GM23338 (cell line): ENCODE results near the gene UGT1A3.

Source experiments
- CREB1 ChIP-seq: fragments of 250-450 bp; sonication (Bioruptor Pico); IDR thresholded peaks from 2 replicates; pipeline ENCODE4 v1.5.0; 2020; ENCODE audit warnings: low read depth, mild to moderate bottlenecking, moderate library complexity
- ETS1 ChIP-seq: IDR thresholded peaks from 2 replicates; pipeline ENCODE4 v1.6.1; 2016; ENCODE audit warnings: antibody characterized with exemption
- EZH2 ChIP-seq: fragments of 200-600 bp; sonication (generic); IDR thresholded peaks from one replicate; pipeline ENCODE4 v1.8.0; 2017; ENCODE audit warnings: antibody characterized with exemption, mild to moderate bottlenecking, low read depth; ENCODE audit not compliant: unreplicated experiment
- EZH2phosphoT487 ChIP-seq: fragments of 200-600 bp; sonication (generic); IDR thresholded peaks from one replicate; pipeline ENCODE4 v1.8.1; 2018; ENCODE audit warnings: antibody characterized with exemption; ENCODE audit not compliant: unreplicated experiment
- JUNB ChIP-seq: IDR thresholded peaks from one replicate; pipeline ENCODE4 v1.6.1; 2016; ENCODE audit warnings: antibody characterized with exemption; ENCODE audit not compliant: unreplicated experiment
- NANOG ChIP-seq: IDR thresholded peaks from 2 replicates; pipeline ENCODE4 v1.6.1; 2016; ENCODE audit warnings: antibody characterized with exemption, borderline replicate concordance
- POLR2AphosphoS5 ChIP-seq: IDR thresholded peaks from 2 replicates; pipeline ENCODE4 v1.6.1; 2016; ENCODE audit warnings: antibody characterized with exemption, low read depth
- STAT1 ChIP-seq: IDR thresholded peaks from one replicate; pipeline ENCODE4 v1.6.1; 2016; ENCODE audit warnings: antibody characterized with exemption; ENCODE audit not compliant: unreplicated experiment
- TF ChIP-seq, protein P1 (sequence below): IDR thresholded peaks from one replicate; pipeline ENCODE4 v1.6.1; 2018; ENCODE audit warnings: antibody characterized with exemption; ENCODE audit not compliant: unreplicated experiment
- TF ChIP-seq, protein P2 (sequence below), 2 experiments: fragments of 200-600 bp in 1 of 2; sonication (generic) in 1 of 2; conservative IDR thresholded peaks; 2 replicates each; pipeline versions ENCODE4 v1.5.1 to v1.6.1; 2016 to 2017; ENCODE audit warnings: antibody characterized with exemption in 2 of 2, low read depth in 2 of 2, mild to moderate bottlenecking in 2 of 2, moderate library complexity in 1 of 2
- TF ChIP-seq, protein P3 (sequence below): fragments of 250-450 bp; sonication (Bioruptor Pico); IDR thresholded peaks from 2 replicates; pipeline ENCODE4 v1.5.0; 2020; ENCODE audit warnings: mild to moderate bottlenecking, moderate library complexity

DNA sequence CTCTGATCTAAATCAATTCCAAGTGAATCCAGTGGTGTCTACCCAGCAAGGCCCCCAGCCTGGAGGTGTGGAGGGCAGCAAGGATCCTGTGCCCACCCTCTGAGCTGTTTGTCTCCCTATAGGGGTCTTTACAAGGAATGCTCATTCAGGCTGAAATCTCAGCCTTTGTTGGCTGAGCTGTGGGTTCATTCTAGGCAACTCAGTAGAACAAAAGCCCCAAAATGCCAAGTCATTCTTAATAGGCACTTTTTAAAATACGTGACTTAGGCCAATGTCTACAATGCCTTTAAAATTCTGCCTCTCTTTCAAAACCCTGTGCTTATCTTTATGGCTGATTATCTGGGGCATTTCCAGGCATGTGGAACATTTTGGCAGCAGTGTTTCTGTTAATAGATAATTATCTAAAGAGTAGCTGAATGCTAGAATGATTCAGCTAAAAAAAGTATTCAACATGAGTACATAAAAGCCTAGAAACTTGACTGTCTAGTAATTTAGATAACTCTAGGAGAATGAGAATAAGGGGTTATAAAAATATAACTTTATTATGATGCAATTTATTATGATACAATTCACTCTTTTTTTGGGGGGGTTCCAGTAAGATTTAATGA lies 28.7 kb upstream of the UGT1A3 start:
- TF ChIP-seq POLR2AphosphoS5: no peak
- TF ChIP-seq, protein P1, sequence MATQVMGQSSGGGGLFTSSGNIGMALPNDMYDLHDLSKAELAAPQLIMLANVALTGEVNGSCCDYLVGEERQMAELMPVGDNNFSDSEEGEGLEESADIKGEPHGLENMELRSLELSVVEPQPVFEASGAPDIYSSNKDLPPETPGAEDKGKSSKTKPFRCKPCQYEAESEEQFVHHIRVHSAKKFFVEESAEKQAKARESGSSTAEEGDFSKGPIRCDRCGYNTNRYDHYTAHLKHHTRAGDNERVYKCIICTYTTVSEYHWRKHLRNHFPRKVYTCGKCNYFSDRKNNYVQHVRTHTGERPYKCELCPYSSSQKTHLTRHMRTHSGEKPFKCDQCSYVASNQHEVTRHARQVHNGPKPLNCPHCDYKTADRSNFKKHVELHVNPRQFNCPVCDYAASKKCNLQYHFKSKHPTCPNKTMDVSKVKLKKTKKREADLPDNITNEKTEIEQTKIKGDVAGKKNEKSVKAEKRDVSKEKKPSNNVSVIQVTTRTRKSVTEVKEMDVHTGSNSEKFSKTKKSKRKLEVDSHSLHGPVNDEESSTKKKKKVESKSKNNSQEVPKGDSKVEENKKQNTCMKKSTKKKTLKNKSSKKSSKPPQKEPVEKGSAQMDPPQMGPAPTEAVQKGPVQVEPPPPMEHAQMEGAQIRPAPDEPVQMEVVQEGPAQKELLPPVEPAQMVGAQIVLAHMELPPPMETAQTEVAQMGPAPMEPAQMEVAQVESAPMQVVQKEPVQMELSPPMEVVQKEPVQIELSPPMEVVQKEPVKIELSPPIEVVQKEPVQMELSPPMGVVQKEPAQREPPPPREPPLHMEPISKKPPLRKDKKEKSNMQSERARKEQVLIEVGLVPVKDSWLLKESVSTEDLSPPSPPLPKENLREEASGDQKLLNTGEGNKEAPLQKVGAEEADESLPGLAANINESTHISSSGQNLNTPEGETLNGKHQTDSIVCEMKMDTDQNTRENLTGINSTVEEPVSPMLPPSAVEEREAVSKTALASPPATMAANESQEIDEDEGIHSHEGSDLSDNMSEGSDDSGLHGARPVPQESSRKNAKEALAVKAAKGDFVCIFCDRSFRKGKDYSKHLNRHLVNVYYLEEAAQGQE: no peak
- TF ChIP-seq, protein P2, sequence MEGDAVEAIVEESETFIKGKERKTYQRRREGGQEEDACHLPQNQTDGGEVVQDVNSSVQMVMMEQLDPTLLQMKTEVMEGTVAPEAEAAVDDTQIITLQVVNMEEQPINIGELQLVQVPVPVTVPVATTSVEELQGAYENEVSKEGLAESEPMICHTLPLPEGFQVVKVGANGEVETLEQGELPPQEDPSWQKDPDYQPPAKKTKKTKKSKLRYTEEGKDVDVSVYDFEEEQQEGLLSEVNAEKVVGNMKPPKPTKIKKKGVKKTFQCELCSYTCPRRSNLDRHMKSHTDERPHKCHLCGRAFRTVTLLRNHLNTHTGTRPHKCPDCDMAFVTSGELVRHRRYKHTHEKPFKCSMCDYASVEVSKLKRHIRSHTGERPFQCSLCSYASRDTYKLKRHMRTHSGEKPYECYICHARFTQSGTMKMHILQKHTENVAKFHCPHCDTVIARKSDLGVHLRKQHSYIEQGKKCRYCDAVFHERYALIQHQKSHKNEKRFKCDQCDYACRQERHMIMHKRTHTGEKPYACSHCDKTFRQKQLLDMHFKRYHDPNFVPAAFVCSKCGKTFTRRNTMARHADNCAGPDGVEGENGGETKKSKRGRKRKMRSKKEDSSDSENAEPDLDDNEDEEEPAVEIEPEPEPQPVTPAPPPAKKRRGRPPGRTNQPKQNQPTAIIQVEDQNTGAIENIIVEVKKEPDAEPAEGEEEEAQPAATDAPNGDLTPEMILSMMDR (conservative IDR thresholded peaks at IDR 0.05; ENCODE audit: low read depth in 2 of 2): no peak
- TF ChIP-seq EZH2: no peak
- TF ChIP-seq EZH2phosphoT487: no peak
- no peak for TF ChIP-seq CREB1 (CRISPR knock-in tag)
- no peak for TF ChIP-seq NANOG
- no peak for TF ChIP-seq ETS1
- TF ChIP-seq JUNB: no peak
- no peak for TF ChIP-seq STAT1
- TF ChIP-seq, protein P3, sequence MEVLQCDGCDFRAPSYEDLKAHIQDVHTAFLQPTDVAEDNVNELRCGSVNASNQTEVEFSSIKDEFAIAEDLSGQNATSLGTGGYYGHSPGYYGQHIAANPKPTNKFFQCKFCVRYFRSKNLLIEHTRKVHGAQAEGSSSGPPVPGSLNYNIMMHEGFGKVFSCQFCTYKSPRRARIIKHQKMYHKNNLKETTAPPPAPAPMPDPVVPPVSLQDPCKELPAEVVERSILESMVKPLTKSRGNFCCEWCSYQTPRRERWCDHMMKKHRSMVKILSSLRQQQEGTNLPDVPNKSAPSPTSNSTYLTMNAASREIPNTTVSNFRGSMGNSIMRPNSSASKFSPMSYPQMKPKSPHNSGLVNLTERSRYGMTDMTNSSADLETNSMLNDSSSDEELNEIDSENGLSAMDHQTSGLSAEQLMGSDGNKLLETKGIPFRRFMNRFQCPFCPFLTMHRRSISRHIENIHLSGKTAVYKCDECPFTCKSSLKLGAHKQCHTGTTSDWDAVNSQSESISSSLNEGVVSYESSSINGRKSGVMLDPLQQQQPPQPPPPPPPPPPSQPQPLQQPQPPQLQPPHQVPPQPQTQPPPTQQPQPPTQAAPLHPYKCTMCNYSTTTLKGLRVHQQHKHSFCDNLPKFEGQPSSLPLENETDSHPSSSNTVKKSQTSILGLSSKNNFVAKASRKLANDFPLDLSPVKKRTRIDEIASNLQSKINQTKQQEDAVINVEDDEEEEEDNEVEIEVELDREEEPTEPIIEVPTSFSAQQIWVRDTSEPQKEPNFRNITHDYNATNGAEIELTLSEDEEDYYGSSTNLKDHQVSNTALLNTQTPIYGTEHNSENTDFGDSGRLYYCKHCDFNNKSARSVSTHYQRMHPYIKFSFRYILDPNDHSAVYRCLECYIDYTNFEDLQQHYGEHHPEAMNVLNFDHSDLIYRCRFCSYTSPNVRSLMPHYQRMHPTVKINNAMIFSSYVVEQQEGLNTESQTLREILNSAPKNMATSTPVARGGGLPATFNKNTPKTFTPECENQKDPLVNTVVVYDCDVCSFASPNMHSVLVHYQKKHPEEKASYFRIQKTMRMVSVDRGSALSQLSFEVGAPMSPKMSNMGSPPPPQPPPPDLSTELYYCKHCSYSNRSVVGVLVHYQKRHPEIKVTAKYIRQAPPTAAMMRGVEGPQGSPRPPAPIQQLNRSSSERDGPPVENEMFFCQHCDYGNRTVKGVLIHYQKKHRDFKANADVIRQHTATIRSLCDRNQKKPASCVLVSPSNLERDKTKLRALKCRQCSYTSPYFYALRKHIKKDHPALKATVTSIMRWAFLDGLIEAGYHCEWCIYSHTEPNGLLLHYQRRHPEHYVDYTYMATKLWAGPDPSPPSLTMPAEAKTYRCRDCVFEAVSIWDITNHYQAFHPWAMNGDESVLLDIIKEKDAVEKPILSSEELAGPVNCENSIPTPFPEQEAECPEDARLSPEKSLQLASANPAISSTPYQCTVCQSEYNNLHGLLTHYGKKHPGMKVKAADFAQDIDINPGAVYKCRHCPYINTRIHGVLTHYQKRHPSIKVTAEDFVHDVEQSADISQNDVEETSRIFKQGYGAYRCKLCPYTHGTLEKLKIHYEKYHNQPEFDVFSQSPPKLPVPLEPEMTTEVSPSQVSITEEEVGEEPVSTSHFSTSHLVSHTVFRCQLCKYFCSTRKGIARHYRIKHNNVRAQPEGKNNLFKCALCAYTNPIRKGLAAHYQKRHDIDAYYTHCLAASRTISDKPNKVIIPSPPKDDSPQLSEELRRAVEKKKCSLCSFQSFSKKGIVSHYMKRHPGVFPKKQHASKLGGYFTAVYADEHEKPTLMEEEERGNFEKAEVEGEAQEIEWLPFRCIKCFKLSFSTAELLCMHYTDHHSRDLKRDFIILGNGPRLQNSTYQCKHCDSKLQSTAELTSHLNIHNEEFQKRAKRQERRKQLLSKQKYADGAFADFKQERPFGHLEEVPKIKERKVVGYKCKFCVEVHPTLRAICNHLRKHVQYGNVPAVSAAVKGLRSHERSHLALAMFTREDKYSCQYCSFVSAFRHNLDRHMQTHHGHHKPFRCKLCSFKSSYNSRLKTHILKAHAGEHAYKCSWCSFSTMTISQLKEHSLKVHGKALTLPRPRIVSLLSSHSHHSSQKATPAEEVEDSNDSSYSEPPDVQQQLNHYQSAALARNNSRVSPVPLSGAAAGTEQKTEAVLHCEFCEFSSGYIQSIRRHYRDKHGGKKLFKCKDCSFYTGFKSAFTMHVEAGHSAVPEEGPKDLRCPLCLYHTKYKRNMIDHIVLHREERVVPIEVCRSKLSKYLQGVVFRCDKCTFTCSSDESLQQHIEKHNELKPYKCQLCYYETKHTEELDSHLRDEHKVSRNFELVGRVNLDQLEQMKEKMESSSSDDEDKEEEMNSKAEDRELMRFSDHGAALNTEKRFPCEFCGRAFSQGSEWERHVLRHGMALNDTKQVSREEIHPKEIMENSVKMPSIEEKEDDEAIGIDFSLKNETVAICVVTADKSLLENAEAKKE (CRISPR knock-in tag): no peak
